H1 (cell line): Measurements from ENCODE around the gene ADAMTS16.

ENCODE experiments used
- POLR2A ChIP-seq, 2 experiments: IDR thresholded peaks; 1 replicate in 1 of 2; 2 replicates in 1 of 2; pipeline ENCODE4 v1.6.1; 2011; ENCODE audit warnings: low read depth in 2 of 2, low read length in 2 of 2, mild to moderate bottlenecking in 2 of 2; ENCODE audit errors: control extremely low read depth in 1 of 2
- POLR2AphosphoS5 ChIP-seq: IDR thresholded peaks from 2 replicates; pipeline ENCODE4 v1.6.1; 2011; ENCODE audit warnings: low read depth, low read length
- RFX5 ChIP-seq: IDR thresholded peaks from 2 replicates; pipeline ENCODE4 v1.6.1; 2011; ENCODE audit warnings: low read depth, low read length, improper control_type of control experiment, borderline replicate concordance
- SIRT6 ChIP-seq: IDR thresholded peaks from one replicate; pipeline ENCODE4 v1.7.1; 2012; ENCODE audit warnings: low read length, inconsistent platforms
- ZNF274 ChIP-seq: IDR thresholded peaks from 2 replicates; pipeline ENCODE4 v1.7.0; 2012; ENCODE audit warnings: low read length, borderline replicate concordance; ENCODE audit errors: extremely low read depth

GRCh38 chr5:5353681-5354080, 213.6 kb downstream of the ADAMTS16 start:
- TF ChIP-seq ZNF274 (no peak), RFX5 (no peak), SIRT6 (no peak), POLR2AphosphoS5 (no peak), POLR2A (IDR thresholded peaks at IDR 0.05; ENCODE audit: control extremely low read depth in 1 of 2, low read depth in 2 of 2, low read length in 2 of 2) (no peak)
